Kidney epithelial cell (primary cell): ENCODE data around the gene MCTP1. TPM values are rescaled to one million over a fixed set of nuclear protein-coding genes. Genes with fewer than 3 reads are reported as not detected.

Source experiments
- DNase-seq: peaks from one replicate; pipeline ENCODE4 v3.0.0-alpha.2; 2010; ENCODE audit warnings: low read depth
- H3K27me3 ChIP-seq: 2 replicates; pipeline ENCODE4 v1.6.0; 2011; ENCODE audit warnings: low read length; ENCODE audit not compliant: control insufficient read depth, insufficient read depth
- H3K36me3 ChIP-seq: 2 replicates; pipeline ENCODE4 v1.5.1; 2011; ENCODE audit warnings: low read length; ENCODE audit not compliant: control insufficient read depth, insufficient read depth
- H3K4me3 ChIP-seq: 2 replicates; pipeline ENCODE4 v1.5.1; 2011; ENCODE audit warnings: low read depth, mild to moderate bottlenecking, control low read depth, low read length
- total RNA-seq: library from RNA; depleted of rRNA; stranded (reverse); fragments of >200 nt; gene quantifications from 2 replicates; pipeline ENCODE4 v1.2.3, GENCODE V29; 2015
- TF ChIP-seq, protein P1 (sequence below): IDR thresholded peaks from 2 replicates; pipeline ENCODE4 v1.5.1; 2011; ENCODE audit warnings: mild to moderate bottlenecking, moderate library complexity, low read length, control low read depth, inconsistent platforms; ENCODE audit not compliant: insufficient read depth, poor library complexity, severe bottlenecking

MCTP1 gene
- total RNA-seq, 1 donor from 2014 or later: 12.9 TPM

- no peaks in the 10 kb centered on the region for H3K27me3 ChIP-seq
- H3K36me3 ChIP-seq: no peaks in the 10 kb centered on the region
- TF ChIP-seq, protein P1, sequence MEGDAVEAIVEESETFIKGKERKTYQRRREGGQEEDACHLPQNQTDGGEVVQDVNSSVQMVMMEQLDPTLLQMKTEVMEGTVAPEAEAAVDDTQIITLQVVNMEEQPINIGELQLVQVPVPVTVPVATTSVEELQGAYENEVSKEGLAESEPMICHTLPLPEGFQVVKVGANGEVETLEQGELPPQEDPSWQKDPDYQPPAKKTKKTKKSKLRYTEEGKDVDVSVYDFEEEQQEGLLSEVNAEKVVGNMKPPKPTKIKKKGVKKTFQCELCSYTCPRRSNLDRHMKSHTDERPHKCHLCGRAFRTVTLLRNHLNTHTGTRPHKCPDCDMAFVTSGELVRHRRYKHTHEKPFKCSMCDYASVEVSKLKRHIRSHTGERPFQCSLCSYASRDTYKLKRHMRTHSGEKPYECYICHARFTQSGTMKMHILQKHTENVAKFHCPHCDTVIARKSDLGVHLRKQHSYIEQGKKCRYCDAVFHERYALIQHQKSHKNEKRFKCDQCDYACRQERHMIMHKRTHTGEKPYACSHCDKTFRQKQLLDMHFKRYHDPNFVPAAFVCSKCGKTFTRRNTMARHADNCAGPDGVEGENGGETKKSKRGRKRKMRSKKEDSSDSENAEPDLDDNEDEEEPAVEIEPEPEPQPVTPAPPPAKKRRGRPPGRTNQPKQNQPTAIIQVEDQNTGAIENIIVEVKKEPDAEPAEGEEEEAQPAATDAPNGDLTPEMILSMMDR: no peak
- H3K4me3 ChIP-seq: no peak overlapping the region
- DNase-seq: no peak
Measured at GRCh38 chr5:95026718-95027117, 258.2 kb downstream of the MCTP1 start.

- DNase-seq: no peak
- H3K27me3 ChIP-seq: no peaks in the 10 kb centered on the region
- no peak overlapping the region for H3K4me3 ChIP-seq
- no peaks in the 10 kb centered on the region for H3K36me3 ChIP-seq
- TF ChIP-seq, protein P1: no peak
Measured at GRCh38 chr5:95022967-95023695, 261.8 kb downstream of the MCTP1 start.

DNA sequence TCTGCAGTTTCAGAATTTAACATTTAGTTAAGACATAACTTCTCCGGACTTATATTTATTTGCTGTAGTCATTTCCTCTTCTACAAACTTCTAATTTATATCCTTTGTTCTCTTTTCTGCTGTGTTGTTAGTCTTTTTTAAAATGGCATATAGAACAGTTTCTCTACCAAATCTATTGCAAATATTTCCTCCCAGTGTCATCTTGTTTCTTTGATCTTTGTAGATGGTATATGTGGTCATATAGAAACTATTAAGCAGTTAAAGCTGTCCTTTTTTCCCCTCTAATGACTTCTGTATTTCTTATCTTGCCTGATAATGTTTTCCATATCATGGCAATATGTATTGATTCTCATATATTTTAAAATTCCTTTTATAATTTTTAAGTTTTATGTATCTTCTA, 264.5 kb downstream of the MCTP1 start:
- Histone ChIP-seq H3K4me3 (no peak overlapping the region), H3K36me3 (no peaks in the 10 kb centered on the region), H3K27me3 (no peaks in the 10 kb centered on the region)
- DNase-seq: no peak
- TF ChIP-seq, protein P1: no peak

GRCh38 chr5:95018946-95019345, 265.9 kb downstream of the MCTP1 start:
- no peak for DNase-seq
- TF ChIP-seq, protein P1: no peak
- no peaks in the 10 kb centered on the region for H3K36me3 ChIP-seq

GRCh38 chr5:95018511-95018910, 266.4 kb downstream of the MCTP1 start:
- H3K27me3 ChIP-seq: no peaks in the 10 kb centered on the region
- H3K36me3 ChIP-seq: no peaks in the 10 kb centered on the region
- DNase-seq: no peak
- TF ChIP-seq, protein P1: no peak
- H3K4me3 ChIP-seq: no peak overlapping the region

More at GRCh38 chr5:95018946-95019345, 265.9 kb downstream of the MCTP1 start:
- H3K27me3 ChIP-seq: no peaks in the 10 kb centered on the region
- no peak overlapping the region for H3K4me3 ChIP-seq

DNA sequence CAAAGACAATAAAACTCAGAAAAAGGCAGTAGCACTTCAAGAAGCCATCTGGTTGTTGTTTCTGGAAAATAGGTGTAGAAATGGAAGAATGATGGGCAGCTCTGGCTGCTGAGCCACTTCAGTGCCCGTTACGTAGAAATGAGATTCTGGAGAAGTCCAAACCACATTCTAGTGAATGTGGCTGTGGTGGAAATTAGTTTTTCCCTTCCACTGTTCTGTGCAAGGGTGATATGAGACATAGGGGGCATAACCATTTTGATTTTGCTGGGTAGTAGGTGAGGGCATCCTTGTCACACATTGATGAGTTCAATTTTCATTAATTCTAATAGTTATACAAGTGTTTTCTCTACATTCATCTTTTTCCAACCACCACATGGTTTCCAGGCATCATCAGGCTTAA, 275.1 kb downstream of the MCTP1 start:
- TF ChIP-seq, protein P1: no peak
- Histone ChIP-seq H3K4me3 (no peak overlapping the region), H3K36me3 (peaks cover 1% of the 10 kb centered on the region), H3K27me3 (no peaks in the 10 kb centered on the region)
- no peak for DNase-seq
